Tongue (tissue), 2 donors: Measurements from ENCODE around the gene ZNF174. TPM values are rescaled to one million over a fixed set of nuclear protein-coding genes. Genes with fewer than 3 reads are reported as not detected.

Experiments used
- DNase-seq: peaks from one replicate; pipeline ENCODE4 v3.0.0-alpha.2; 2015
- total RNA-seq: library from RNA; depleted of rRNA; stranded (reverse); fragments of >200 nt; gene quantifications from one replicate; pipeline ENCODE4 v1.2.3, GENCODE V29; 2014

The ZNF174 gene
- total RNA-seq, 1 donor from 2014 or later: 7.6 TPM

GRCh38 chr16:3443108-3444031 is 42.4 kb downstream of the ZNF174 start, which contains the start of the genes NAA60 and ZNF597:
NAA60 (plus strand) TSS chr16:3443680; CDS start chr16:3476228, 32,548 bp downstream.
ZNF597 (minus strand) TSS chr16:3443504; CDS start chr16:3443153, 351 bp downstream.
- peak; percentile 95 for DNase-seq

- peak; percentile 48 for DNase-seq
Observed at GRCh38 chr16:3444032-3444388, 43.0 kb downstream of the ZNF174 start.

- DNase-seq: no peak
Observed at GRCh38 chr16:3454093-3454492, 53.1 kb downstream of the ZNF174 start.

GRCh38 chr16:3454631-3455147 is 53.7 kb downstream of the ZNF174 start:
- DNase-seq: no peak

- peak; percentile 97 for DNase-seq
Observed at GRCh38 chr16:3457434-3458252, 56.6 kb downstream of the ZNF174 start.

GRCh38 chr16:3458278-3458851 is 57.4 kb downstream of the ZNF174 start:
- DNase-seq: peak; percentile 39

- peak; percentile 23 for DNase-seq
Observed at GRCh38 chr16:3458852-3459361, 57.9 kb downstream of the ZNF174 start.

Other genes with a start within 250 kb of the ZNF174 start
- not detected for gene OR1F1, start 213.0 kb upstream of the ZNF174 start, total RNA-seq
- 8.3 TPM for gene ZNF200, start 166.1 kb upstream of the ZNF174 start, total RNA-seq
- gene MEFV, start 144.6 kb upstream of the ZNF174 start, total RNA-seq: 2.1 TPM
- gene ZNF263, start 117.7 kb upstream of the ZNF174 start, total RNA-seq: 50.4 TPM
- gene TIGD7, start 95.8 kb upstream of the ZNF174 start, total RNA-seq: 11.1 TPM
- 32.0 TPM for gene ZNF75A, start 95.7 kb upstream of the ZNF174 start, total RNA-seq
- gene OR2C1, start 45.3 kb upstream of the ZNF174 start, total RNA-seq: 0.21 TPM
- 11.1 TPM for gene ZSCAN32, start 211 bp upstream of the ZNF174 start, total RNA-seq
- gene ZNF597, start 42.3 kb downstream of the ZNF174 start, total RNA-seq: 2.3 TPM
- 15.7 TPM for gene NAA60, start 42.5 kb downstream of the ZNF174 start, total RNA-seq
- gene C16orf90, start 94.3 kb downstream of the ZNF174 start, total RNA-seq: not detected
- 26.3 TPM for gene CLUAP1, start 99.8 kb downstream of the ZNF174 start, total RNA-seq
- 0.72 TPM for gene NLRC3, start 176.2 kb downstream of the ZNF174 start, total RNA-seq
- 5.9 TPM for gene SLX4, start 210.4 kb downstream of the ZNF174 start, total RNA-seq